ENCODE data around the gene CHP2. TPM values are rescaled to one million over a fixed set of nuclear protein-coding genes. Genes with fewer than 3 reads are reported as not detected.

CHP2 gene
- total RNA-seq (not detected in 2 replicates), polyA plus RNA-seq (not detected in 2 replicates), polyA minus RNA-seq (not detected in 2 replicates)
- not detected for total RNA-seq (2013)

- WGBS (ENCODE audit: insufficient coverage) = 7% methylated on average over 78 of the region's 80 CpGs
These were observed at the start of gene CHP2 for GRCh38 chr16:23754594-23755483. Gene CHP2, plus strand, starts transcription at chr16:23755026. Its CDS starts 24 bp downstream, at chr16:23755050.

More at GRCh38 chr16:23754594-23755483, at the start of gene CHP2:
- ChIA-PET CTCF (no interaction called here), POLR2A (no interaction called here)
- Mint-ChIP-seq H3K27me3 (peaks cover 61% of the 10 kb centered on the region), H3K4me1 (peaks cover 3% of the 10 kb centered on the region), H3K9me3 (ENCODE audit: insufficient read depth) (no peaks in the 10 kb centered on the region), H3K27ac (no peak within 1 kb of the TSS), H3K4me3 (peak within 1 kb of the TSS; percentile 34)
- Histone ChIP-seq H3K4me3 (ENCODE audit: control extremely low read depth in 1 of 5, extremely low read depth in 1 of 5, insufficient read depth in 1 of 5, low read depth in 2 of 5, low read length in 4 of 5) (peak within 1 kb of the TSS in 3 of 5 experiments; percentile 32 to 57 (median 35)), H3K36me3 (replicated peaks in 1 of 2; ENCODE audit: control extremely low read depth in 1 of 2, control insufficient read depth in 1 of 2, extremely low read depth in 1 of 2, insufficient read depth in 2 of 2, low read length in 1 of 2) (no peaks in the 10 kb centered on the region), H3K27me3 (replicated peaks in 1 of 4; ENCODE audit: control extremely low read depth in 1 of 4, control insufficient read depth in 3 of 4, insufficient read depth in 4 of 4, low read length in 3 of 4) (peaks cover 0 to 57% (median 26%) of the 10 kb centered on the region in 4 experiments), H2AFZ (ENCODE audit: insufficient read depth, low read depth, low read length, poor library complexity, severe bottlenecking) (peak within 1 kb of the TSS; percentile 56), H4K20me1 (ENCODE audit: control insufficient read depth, insufficient read depth, low read length, poor library complexity, severe bottlenecking) (no peaks in the 10 kb centered on the region), H3K4me1 (ENCODE audit: control insufficient read depth in 2 of 2, insufficient read depth in 2 of 2, low read length in 2 of 2) (peaks cover 12 to 16% of the 10 kb centered on the region in 2 donors), H3K79me2 (ENCODE audit: control insufficient read depth, insufficient read depth, low read length) (no peaks in the 10 kb centered on the region), H3K9ac (ENCODE audit: low read length) (peak within 1 kb of the TSS; percentile 44), H3K4me2 (replicated peaks; ENCODE audit: low read depth, low read length, poor library complexity, severe bottlenecking) (peak within 1 kb of the TSS; percentile 73), H3K9me3 (ENCODE audit: control extremely low read depth in 1 of 3, control insufficient read depth in 2 of 3, insufficient read depth in 1 of 3, low read length in 2 of 3) (peaks cover 0 to 4% (median 0%) of the 10 kb centered on the region in 3 donors), H3K27ac (ENCODE audit: low read length in 2 of 2) (no peak within 1 kb of the TSS)
- intact Hi-C loops (cut with micrococcal nuclease) = no loop called here
- ATAC-seq (ENCODE audit: low read depth) = no peak
- peak; percentile 16 for DNase-seq
- TF ChIP-seq CTCF (IDR thresholded peaks at IDR 0.05) = no peak
- TF ChIP-seq EZH2 (IDR thresholded peaks at IDR 0.05; ENCODE audit: borderline replicate concordance, insufficient read depth, low read depth, low read length, poor library complexity, severe bottlenecking) = no peak

Measured in B cell (primary cell).